SIG-M5 treated with dmso at 0.1 percent for 504 hours (cell line): ENCODE data around the gene PITHD1.
"Not testable (repeated sequence)": the region's sequence is repeated elsewhere in the genome, so short reads cannot be mapped to it uniquely, and the experiment has no call there.

Experiments used
- DNase-seq: peaks from one replicate; lab custom pipeline; 2025; ENCODE audit not compliant: unreplicated experiment; lab: John Stamatoyannopoulos, UW

The PITHD1 gene

GRCh38 chr1:23797478-23798448, 19.5 kb downstream of the PITHD1 start:
- DNase-seq = no peak

DNA sequence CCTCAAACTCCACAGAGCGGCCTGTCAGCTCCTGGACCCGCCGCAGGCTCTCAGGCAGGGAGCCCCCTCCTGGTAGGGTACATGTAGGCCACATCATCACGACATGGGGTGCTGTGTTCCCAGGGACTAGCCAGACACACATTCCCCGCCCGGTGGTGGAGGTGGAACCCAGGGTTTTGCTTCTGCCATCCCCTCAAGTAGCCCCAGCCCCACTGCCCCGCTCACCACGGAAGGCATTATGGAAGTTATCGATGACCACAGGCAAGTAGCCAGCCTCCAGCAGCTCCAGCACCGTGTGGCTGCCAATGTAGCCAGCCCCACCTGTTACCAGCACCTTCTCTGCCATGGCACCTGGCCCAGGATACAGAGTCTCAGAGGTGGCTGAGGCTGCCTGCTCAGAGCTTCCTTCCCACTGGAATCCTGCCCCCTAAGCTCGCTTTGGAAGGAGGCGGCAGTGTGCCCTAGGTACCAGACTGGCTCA, 20.5 kb downstream of the PITHD1 start:
- no peak for DNase-seq

DNA sequence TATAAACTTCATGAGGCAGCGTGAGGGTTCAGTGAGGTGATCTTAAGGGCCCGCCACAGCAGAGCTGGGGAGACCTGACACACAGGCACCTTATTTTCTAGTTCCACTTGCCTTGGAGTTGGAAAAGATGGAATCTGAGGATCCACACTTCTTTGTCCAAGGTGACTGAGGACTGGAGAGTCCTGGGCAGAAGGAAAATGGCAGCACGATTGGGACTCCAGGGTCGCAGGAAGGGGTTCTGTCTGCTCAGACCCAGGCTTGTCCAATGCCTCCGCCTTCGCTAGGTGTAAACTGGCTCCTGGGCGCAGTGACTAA, 21.0 kb downstream of the PITHD1 start:
- DNase-seq = no peak

DNA sequence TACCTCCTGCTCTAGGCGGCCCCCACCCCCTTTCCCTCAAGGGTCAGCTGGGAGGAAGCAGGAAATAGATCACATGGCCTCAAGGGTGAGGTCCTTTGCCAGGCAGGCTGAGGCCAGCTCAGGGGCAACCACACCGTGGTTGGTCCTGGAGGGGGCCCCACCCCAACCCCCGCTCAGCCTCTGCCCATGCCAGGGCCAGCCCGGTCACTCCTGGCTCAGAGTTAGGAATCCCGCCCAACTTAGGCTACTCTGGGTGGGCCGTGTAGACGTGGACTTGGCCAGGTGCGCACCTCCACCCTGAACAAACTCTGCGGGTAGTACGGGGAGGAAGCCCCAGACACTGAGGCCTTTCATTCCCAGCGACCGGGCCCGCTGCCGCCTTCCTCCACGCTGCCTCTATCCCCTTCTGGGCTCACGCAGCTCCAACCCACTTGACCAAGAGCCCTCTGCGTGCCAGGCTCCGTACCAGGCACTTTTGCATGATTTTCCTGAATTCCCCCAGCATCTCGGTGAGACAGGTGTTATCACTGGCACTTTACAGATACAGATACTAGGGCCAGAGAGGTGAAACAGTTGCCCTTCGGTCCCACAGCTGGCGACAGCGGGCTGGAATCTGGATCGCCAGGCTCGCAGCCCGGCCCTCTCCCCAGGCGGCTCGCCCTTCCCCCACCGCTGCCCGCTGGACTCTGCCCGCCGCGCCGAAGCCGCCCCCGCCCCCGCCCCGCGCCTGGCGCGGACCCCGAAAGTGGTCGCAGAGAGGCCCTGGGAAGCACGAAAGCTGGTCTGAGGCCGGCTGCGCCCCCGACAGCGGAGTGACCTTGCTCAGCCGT, 21.6 kb downstream of the PITHD1 start:
- DNase-seq = no peak

GRCh38 chr1:23800400-23801337, 22.5 kb downstream of the PITHD1 start, which contains the start of gene GALE:
GALE (minus strand) TSS chr1:23800754; CDS start chr1:23799007, 1,747 bp downstream.
- DNase-seq = peak; percentile 91

GRCh38 chr1:23801338-23801748, 23.1 kb downstream of the PITHD1 start:
- DNase-seq = no peak

DNA sequence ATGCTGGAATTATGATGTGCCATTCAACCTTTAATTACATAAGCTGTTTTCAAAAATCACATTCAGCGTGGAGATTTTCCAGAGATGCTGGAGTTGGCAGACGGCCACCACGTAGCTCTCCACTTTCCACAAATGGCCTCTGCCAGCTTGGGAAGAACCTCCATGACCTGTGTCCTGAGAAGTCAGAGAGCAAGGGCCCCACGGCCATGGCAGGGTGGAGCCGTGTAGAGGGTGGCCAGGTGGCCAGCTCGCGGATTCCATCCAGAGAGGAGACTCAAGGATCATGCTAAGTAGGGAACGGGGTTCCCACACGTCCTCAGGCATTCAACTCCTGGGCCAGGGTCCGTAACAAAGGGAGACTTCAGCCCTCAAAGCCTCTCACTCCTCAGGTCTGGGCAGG, 23.7 kb downstream of the PITHD1 start:
- DNase-seq = no peak

- not testable (repeated sequence) for DNase-seq
Measured at GRCh38 chr1:23802809-23803342, 24.7 kb downstream of the PITHD1 start.

DNA sequence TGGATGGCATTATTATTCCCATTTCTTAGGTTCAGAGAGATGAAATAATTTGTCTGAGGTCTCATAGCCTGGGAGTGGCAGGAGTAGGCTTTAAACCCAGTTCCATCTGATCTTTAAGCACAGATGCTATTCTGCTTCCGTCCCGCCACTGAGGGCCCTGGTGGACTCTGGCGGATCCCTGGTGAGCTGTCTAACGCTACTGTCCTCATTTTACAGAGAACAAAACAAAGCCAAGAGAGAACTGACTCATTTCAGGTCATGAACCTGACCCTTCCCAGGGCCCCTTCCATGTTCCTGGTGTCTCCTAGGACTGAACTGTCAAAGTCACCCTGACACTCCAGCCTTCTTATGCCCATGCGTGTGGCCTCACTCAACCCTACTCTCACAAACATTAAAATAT, 25.5 kb downstream of the PITHD1 start:
- DNase-seq = no peak

DNA sequence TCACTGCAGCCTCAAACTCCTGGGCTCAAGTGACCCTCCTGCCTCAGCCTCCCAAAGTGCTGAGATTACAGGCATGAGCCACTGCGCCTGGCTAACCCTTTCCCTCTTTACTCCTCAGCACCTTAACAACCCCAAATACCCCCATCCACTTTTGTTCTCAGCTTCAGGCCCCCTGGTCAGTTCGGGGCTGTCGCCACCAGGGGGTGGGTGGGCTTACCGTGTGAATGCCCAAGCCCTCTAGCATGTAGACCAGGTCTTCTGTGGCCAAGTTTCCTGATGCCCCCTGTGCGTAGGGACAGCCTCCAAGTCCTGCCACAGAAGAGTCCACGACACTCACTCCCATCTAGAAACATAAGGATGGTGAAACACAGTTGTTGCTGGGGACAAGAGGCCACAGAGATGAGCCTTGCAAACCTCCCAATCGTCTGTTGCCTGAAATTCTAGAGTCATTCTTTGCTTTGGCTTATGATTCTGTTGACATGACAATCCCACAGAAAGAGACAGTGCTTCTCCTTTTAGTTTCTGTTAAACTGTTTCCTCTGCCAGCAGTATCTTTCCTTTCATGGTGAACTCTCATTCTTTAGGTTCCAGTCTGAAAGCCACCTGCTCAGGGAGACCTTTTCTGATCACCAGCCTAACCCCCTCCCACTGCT, 26.1 kb downstream of the PITHD1 start:
- DNase-seq = no peak

DNA sequence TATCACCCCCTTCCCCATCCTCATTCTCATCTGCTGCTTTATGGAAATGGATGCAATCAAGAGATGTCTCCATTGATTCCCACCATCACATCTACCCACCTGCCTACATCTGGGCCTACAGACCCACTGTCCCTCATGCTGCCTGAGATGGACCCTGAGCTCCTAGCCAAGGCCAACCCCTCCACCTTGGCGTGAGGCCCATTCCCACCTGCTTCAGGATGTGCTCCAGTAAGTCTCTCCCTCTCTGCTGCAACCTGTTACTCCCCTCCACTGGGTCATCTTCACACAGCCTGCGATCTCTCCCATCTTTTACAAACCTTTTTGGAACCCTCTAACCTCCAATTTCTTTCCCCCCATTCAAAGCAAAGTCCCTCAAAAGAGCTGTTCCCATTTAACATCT, 26.8 kb downstream of the PITHD1 start:
- no peak for DNase-seq

GRCh38 chr1:23806280-23806679, 28.1 kb downstream of the PITHD1 start:
- no peak for DNase-seq

DNA sequence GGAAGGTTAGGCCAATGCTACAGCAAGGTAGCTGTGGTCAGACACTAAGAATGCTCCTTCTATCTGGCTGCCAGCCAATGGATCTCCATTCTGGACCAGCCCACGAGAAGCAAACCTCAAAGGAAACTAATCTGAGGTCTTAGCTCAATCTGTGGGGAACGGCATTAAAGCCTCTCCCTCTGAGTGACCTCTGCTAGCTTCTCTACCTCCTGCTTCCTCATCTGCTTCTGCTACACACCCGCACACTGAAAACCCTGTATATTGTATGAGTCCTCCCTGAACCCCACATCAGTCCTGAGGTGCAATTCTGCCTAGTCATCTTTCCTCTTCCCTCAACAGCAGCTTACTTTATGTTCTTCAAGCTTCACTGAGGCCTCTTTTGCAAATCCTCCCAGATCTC, 29.2 kb downstream of the PITHD1 start:
- DNase-seq = peak; percentile 72

DNA sequence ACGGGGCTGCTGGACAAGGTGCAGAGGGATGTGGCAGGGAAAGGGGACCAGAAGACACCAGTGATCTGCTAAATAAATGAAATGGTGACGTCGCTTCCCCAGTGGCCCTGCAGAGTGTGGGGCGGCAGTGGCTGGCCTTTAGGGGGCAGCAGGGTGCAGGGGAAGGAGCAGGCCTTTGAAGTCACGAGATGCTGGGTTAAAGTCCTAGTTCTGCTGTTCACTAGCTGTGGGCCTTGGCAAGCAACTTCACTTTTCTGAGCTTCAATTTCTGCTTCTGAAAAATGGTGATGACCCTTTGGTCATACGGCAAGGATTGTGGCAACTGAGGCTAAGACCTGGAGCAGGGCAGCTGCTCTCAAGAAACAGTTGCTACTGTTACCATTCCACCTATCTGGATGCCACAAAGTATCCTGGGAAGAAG, 31.5 kb downstream of the PITHD1 start:
- peak; percentile 90 for DNase-seq

- peak; percentile 91 for DNase-seq
Measured at GRCh38 chr1:23810818-23811540, 32.8 kb downstream of the PITHD1 start.

DNA sequence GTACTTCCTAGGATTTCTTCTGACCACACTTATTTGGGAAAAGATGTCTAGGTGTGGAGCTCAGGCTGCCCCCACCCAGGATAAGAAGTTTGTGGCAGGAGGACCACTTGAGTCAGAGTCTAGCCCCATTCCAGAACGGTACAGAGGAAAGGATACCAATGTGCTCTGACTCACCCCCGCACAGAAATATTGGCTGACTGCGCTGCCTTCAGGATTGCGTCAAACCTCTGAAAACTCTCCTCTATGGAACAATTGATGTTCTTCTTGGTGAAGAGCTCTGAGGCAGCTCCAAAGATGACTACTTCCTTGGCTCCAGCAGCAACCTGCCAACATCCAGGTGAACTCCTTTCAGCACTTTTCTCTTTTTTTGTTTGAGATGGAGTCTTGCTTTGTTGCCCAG, 35.8 kb downstream of the PITHD1 start:
- no peak for DNase-seq

DNA sequence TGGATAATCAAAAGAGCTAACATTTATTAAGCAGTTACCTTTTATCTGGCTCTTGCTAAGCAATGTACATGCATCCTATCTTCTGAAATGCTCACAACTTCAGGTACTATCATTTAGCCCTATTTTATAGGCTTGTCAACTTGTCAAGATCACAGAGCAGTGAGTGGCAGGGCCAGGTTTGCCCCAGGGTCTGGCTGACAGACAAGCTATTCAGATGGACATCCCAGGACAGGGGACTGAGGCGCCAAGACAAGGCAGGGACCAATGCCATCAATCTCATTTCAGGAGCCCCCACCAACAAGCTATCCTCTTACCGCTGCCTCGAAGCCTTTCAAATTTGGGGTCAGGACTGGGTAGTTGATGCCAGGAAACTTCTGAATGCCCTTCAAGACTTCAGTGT, 38.1 kb downstream of the PITHD1 start:
- no peak for DNase-seq

- DNase-seq = no peak
Measured at GRCh38 chr1:23816906-23817305, 38.7 kb downstream of the PITHD1 start.

- DNase-seq = no peak
Measured at GRCh38 chr1:23817633-23818032, 39.4 kb downstream of the PITHD1 start.
